Measurements from ENCODE around the gene SHISA7.

Gene SHISA7

DNA sequence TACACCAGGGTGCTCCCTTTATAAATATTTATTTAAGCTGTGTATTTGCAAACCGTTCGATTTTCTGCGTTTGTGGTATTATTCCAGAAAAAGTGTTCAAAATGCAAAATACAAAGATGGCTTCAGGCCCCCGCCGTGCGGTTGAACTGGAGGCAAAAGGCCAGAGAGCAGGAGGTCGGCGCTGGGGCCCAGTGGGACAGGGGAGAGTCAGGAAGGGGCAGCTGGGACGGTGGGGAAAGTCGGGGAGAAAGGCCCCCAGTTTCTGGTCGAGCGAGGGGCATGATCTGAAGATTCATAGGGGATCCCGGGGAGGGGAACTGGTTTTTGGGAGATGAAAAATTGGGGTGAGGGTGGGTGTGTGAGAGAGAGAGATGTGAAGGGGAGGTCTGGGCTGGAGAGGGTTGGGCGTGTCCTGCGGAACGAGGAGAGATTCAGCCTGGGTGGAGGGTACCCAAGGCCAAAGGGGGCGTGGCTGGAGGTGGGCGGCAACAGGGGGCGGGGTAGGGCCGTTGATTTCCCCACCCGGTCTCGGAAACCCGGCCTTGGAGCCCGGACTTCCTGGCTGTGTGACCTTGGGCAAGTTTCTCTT lies 17.7 kb upstream of the SHISA7 start (continued):
- TF ChIP-seq ZNF626 (tag by site-specific recombination; IDR thresholded peaks at IDR 0.05) (no peak), PRDM1 (tag by site-specific recombination; IDR thresholded peaks at IDR 0.05) (peak; percentile 85), ZNF843 (tag by site-specific recombination; IDR thresholded peaks at IDR 0.05) (no peak), ZNF341 (tag by site-specific recombination; IDR thresholded peaks at IDR 0.05; ENCODE audit: low read depth) (no peak), ZNF629 (tag by site-specific recombination; IDR thresholded peaks at IDR 0.05) (no peak), KLF1 (tag by site-specific recombination; IDR thresholded peaks at IDR 0.05) (peak; percentile 67; the same call in 1 of the 2 replicates), ZNF747 (tag by site-specific recombination; IDR thresholded peaks at IDR 0.05) (no peak), ZFP3 (tag by site-specific recombination; IDR thresholded peaks at IDR 0.05; ENCODE audit: low read depth) (no peak), SCRT2 (tag by site-specific recombination; IDR thresholded peaks at IDR 0.05) (peak; percentile 1; the same call in 1 of the 2 replicates), ZNF114 (tag by site-specific recombination; IDR thresholded peaks at IDR 0.05) (no peak), ZNF175 (tag by site-specific recombination; IDR thresholded peaks at IDR 0.05) (no peak), ZNF404 (tag by site-specific recombination; IDR thresholded peaks at IDR 0.05) (no peak), ZNF2 (tag by site-specific recombination; IDR thresholded peaks at IDR 0.05) (no peak), ZNF501 (tag by site-specific recombination; IDR thresholded peaks at IDR 0.05) (no peak), GLI4 (tag by site-specific recombination; IDR thresholded peaks at IDR 0.05) (no peak), ZNF366 (tag by site-specific recombination; conservative IDR thresholded peaks at IDR 0.05) (0 out of 2 replicates have a peak, but pooled peaks have one; percentile 27), ZNF610 (tag by site-specific recombination; IDR thresholded peaks at IDR 0.05; ENCODE audit: borderline replicate concordance) (no peak), ZNF174 (tag by site-specific recombination; IDR thresholded peaks at IDR 0.05) (no peak), ZNF221 (tag by site-specific recombination; IDR thresholded peaks at IDR 0.05; ENCODE audit: borderline replicate concordance) (no peak), ZNF423 (tag by site-specific recombination; IDR thresholded peaks at IDR 0.05) (no peak), KLF9 (tag by site-specific recombination; IDR thresholded peaks at IDR 0.05; ENCODE audit: low read depth) (peak; percentile 97), ZNF837 (tag by site-specific recombination; IDR thresholded peaks at IDR 0.05) (no peak), ZNF707 (tag by site-specific recombination; IDR thresholded peaks at IDR 0.05) (no peak), ZNF785 (tag by site-specific recombination; IDR thresholded peaks at IDR 0.05) (no peak), ZBTB20 (tag by site-specific recombination; IDR thresholded peaks at IDR 0.05) (no peak), ZNF23 (tag by site-specific recombination; IDR thresholded peaks at IDR 0.05; ENCODE audit: borderline replicate concordance) (no peak), ZNF223 (tag by site-specific recombination; IDR thresholded peaks at IDR 0.05) (no peak), GLIS1 (tag by site-specific recombination; IDR thresholded peaks at IDR 0.05) (no peak), MEIS1 (CRISPR knock-in tag; IDR thresholded peaks at IDR 0.05; ENCODE audit: borderline replicate concordance) (no peak), HOXA7 (CRISPR knock-in tag; IDR thresholded peaks at IDR 0.05; ENCODE audit: borderline replicate concordance) (no peak)
- TF ChIP-seq, protein P1, sequence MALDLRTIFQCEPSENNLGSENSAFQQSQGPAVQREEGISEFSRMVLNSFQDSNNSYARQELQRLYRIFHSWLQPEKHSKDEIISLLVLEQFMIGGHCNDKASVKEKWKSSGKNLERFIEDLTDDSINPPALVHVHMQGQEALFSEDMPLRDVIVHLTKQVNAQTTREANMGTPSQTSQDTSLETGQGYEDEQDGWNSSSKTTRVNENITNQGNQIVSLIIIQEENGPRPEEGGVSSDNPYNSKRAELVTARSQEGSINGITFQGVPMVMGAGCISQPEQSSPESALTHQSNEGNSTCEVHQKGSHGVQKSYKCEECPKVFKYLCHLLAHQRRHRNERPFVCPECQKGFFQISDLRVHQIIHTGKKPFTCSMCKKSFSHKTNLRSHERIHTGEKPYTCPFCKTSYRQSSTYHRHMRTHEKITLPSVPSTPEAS (tag by site-specific recombination; IDR thresholded peaks at IDR 0.05): no peak
- TF ChIP-seq, protein P2, sequence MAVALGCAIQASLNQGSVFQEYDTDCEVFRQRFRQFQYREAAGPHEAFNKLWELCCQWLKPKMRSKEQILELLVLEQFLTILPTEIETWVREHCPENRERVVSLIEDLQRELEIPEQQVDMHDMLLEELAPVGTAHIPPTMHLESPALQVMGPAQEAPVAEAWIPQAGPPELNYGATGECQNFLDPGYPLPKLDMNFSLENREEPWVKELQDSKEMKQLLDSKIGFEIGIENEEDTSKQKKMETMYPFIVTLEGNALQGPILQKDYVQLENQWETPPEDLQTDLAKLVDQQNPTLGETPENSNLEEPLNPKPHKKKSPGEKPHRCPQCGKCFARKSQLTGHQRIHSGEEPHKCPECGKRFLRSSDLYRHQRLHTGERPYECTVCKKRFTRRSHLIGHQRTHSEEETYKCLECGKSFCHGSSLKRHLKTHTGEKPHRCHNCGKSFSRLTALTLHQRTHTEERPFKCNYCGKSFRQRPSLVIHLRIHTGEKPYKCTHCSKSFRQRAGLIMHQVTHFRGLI (tag by site-specific recombination; IDR thresholded peaks at IDR 0.05): peak; percentile 76; the same call in 1 of the 2 replicates
- TF ChIP-seq, protein P3, sequence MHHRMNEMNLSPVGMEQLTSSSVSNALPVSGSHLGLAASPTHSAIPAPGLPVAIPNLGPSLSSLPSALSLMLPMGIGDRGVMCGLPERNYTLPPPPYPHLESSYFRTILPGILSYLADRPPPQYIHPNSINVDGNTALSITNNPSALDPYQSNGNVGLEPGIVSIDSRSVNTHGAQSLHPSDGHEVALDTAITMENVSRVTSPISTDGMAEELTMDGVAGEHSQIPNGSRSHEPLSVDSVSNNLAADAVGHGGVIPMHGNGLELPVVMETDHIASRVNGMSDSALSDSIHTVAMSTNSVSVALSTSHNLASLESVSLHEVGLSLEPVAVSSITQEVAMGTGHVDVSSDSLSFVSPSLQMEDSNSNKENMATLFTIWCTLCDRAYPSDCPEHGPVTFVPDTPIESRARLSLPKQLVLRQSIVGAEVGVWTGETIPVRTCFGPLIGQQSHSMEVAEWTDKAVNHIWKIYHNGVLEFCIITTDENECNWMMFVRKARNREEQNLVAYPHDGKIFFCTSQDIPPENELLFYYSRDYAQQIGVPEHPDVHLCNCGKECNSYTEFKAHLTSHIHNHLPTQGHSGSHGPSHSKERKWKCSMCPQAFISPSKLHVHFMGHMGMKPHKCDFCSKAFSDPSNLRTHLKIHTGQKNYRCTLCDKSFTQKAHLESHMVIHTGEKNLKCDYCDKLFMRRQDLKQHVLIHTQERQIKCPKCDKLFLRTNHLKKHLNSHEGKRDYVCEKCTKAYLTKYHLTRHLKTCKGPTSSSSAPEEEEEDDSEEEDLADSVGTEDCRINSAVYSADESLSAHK (tag by site-specific recombination; IDR thresholded peaks at IDR 0.05): no peak
- TF ChIP-seq, protein P4, sequence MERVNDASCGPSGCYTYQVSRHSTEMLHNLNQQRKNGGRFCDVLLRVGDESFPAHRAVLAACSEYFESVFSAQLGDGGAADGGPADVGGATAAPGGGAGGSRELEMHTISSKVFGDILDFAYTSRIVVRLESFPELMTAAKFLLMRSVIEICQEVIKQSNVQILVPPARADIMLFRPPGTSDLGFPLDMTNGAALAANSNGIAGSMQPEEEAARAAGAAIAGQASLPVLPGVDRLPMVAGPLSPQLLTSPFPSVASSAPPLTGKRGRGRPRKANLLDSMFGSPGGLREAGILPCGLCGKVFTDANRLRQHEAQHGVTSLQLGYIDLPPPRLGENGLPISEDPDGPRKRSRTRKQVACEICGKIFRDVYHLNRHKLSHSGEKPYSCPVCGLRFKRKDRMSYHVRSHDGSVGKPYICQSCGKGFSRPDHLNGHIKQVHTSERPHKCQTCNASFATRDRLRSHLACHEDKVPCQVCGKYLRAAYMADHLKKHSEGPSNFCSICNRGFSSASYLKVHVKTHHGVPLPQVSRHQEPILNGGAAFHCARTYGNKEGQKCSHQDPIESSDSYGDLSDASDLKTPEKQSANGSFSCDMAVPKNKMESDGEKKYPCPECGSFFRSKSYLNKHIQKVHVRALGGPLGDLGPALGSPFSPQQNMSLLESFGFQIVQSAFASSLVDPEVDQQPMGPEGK (tag by site-specific recombination; IDR thresholded peaks at IDR 0.05): 0 out of 2 replicates have a peak, but pooled peaks have one; percentile 41
